ENCODE data around the gene ZBTB7C. TPM values are rescaled to one million over a fixed set of nuclear protein-coding genes. Genes with fewer than 3 reads are reported as not detected.
A peak's percentile ranks its signal among the peaks of the same experiment; 100 is the strongest.

The ZBTB7C gene
- polyA plus RNA-seq, 1 donor (not counting 4 experiments of a cell fraction or from before 2014, with no cell fraction given) = 0.58 TPM

DNA sequence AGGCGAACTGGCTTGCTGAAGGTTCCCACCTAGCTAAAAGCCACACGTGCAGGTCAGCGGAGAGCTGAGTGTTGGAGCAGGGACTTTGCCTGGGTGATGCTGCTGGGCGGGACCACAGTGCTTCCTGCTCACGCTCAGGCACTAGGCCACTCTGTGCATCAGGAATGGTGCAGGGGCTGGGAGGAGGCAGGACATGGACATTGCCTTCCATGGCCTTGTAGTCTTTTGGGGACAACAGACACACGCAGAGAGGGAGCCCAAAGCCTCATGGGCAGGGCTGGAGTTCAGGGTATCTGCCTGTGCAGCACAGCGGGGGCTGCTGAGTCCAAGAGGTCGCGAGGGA, 207.2 kb downstream of the ZBTB7C start:
- H3K4me1 ChIP-seq (ENCODE audit: control insufficient read depth, extremely low read depth, insufficient read depth, low read length) = peaks cover 27% of the 10 kb centered on the region
- no peak overlapping the region for H3K27ac ChIP-seq (ENCODE audit: control insufficient read depth, insufficient read depth, low read length)
- H3K9ac ChIP-seq (ENCODE audit: control insufficient read depth, extremely low read depth, insufficient read depth, low read length) = no peak overlapping the region
- FAIRE-seq (no peak), DNase-seq (ENCODE audit: low read depth, low spot score) (no peak)
- no peaks in the 10 kb centered on the region for H3K9me3 ChIP-seq (ENCODE audit: control insufficient read depth, low read depth, low read length)
- H3K4me2 ChIP-seq (ENCODE audit: control insufficient read depth, extremely low read depth, insufficient read depth, low read depth, low read length) = no peak overlapping the region
- H3K36me3 ChIP-seq (ENCODE audit: control insufficient read depth in 2 of 2, extremely low read depth in 1 of 2, insufficient read depth in 2 of 2, low read length in 2 of 2) = no peaks in the 10 kb centered on the region
- dilution Hi-C loops (cut with MboI; ENCODE audit: extremely low pct_ligation_motif_present, low sequenced_read_pairs) = no loop called here
- H3K4me3 ChIP-seq (ENCODE audit: control insufficient read depth in 2 of 3, extremely low read depth in 1 of 3, insufficient read depth in 2 of 3, low read depth in 1 of 3, low read length in 3 of 3) = no peak overlapping the region
- H2AFZ ChIP-seq (ENCODE audit: control insufficient read depth, low read length) = no peak overlapping the region
- H3K79me2 ChIP-seq (ENCODE audit: control insufficient read depth, insufficient read depth, low read length) = no peaks in the 10 kb centered on the region
- H3K27me3 ChIP-seq (ENCODE audit: control insufficient read depth, extremely low read depth, insufficient read depth, low read length) = no peaks in the 10 kb centered on the region
- TF ChIP-seq EZH2 (IDR thresholded peaks at IDR 0.05; ENCODE audit: low read length) = no peak
- TF ChIP-seq, protein P1, sequence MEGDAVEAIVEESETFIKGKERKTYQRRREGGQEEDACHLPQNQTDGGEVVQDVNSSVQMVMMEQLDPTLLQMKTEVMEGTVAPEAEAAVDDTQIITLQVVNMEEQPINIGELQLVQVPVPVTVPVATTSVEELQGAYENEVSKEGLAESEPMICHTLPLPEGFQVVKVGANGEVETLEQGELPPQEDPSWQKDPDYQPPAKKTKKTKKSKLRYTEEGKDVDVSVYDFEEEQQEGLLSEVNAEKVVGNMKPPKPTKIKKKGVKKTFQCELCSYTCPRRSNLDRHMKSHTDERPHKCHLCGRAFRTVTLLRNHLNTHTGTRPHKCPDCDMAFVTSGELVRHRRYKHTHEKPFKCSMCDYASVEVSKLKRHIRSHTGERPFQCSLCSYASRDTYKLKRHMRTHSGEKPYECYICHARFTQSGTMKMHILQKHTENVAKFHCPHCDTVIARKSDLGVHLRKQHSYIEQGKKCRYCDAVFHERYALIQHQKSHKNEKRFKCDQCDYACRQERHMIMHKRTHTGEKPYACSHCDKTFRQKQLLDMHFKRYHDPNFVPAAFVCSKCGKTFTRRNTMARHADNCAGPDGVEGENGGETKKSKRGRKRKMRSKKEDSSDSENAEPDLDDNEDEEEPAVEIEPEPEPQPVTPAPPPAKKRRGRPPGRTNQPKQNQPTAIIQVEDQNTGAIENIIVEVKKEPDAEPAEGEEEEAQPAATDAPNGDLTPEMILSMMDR (optimal IDR thresholded peaks at IDR 0.05 in 1 of 3, IDR thresholded peaks at IDR 0.05 in 1 of 3, conservative IDR thresholded peaks at IDR 0.05 in 1 of 3; ENCODE audit: extremely low read depth in 1 of 3, insufficient read depth in 2 of 3, low read length in 3 of 3) = no peak
- no peaks in the 10 kb centered on the region for H4K20me1 ChIP-seq (ENCODE audit: control insufficient read depth, extremely low read depth, insufficient read depth, low read length)
- no peaks in the 10 kb centered on the region for H3K9me1 ChIP-seq (ENCODE audit: control insufficient read depth, extremely low read depth, insufficient read depth, low read length)

DNA sequence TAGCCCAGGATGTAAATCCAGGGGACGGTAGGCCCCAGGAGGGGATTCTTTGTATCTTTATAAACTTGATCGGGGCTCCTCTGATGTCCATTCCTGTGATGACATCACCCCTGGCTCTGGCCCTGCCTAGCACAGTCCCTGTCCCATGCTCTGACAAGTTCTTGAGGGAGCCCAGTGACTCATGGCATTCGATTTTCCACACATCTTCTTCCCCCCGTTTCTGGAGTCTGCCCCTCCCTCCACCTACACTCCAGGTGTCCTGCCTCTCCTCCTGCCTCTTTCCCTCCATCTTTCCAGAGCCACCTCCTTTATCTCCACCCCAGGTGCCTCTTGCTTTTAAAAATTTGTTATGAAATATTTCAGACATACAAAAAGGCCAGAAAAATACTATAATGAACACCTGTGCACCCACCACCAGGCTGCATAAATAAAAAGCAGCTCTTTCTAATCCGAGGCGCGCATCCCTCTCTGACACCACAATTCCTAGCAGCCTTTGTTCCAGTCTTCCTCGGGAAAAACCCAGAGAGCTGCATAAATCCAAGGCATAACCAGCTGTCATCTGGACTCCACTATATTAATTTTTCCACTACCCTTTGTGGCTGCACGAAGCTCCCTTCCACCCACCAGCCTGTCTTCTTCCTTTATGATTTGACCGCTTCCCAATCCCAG, 207.7 kb downstream of the ZBTB7C start:
- Histone ChIP-seq H3K36me3 (ENCODE audit: control insufficient read depth in 2 of 2, extremely low read depth in 1 of 2, insufficient read depth in 2 of 2, low read length in 2 of 2) (no peaks in the 10 kb centered on the region), H3K4me1 (ENCODE audit: control insufficient read depth, extremely low read depth, insufficient read depth, low read length) (peaks cover 27% of the 10 kb centered on the region), H3K27me3 (ENCODE audit: control insufficient read depth, extremely low read depth, insufficient read depth, low read length) (no peaks in the 10 kb centered on the region), H4K20me1 (ENCODE audit: control insufficient read depth, extremely low read depth, insufficient read depth, low read length) (no peaks in the 10 kb centered on the region), H3K4me3 (ENCODE audit: control insufficient read depth in 2 of 3, extremely low read depth in 1 of 3, insufficient read depth in 2 of 3, low read depth in 1 of 3, low read length in 3 of 3) (no peak overlapping the region), H3K9me1 (ENCODE audit: control insufficient read depth, extremely low read depth, insufficient read depth, low read length) (no peaks in the 10 kb centered on the region), H2AFZ (ENCODE audit: control insufficient read depth, low read length) (no peak overlapping the region), H3K9ac (ENCODE audit: control insufficient read depth, extremely low read depth, insufficient read depth, low read length) (no peak overlapping the region), H3K9me3 (ENCODE audit: control insufficient read depth, low read depth, low read length) (no peaks in the 10 kb centered on the region), H3K79me2 (ENCODE audit: control insufficient read depth, insufficient read depth, low read length) (no peaks in the 10 kb centered on the region), H3K27ac (ENCODE audit: control insufficient read depth, insufficient read depth, low read length) (no peak overlapping the region), H3K4me2 (ENCODE audit: control insufficient read depth, extremely low read depth, insufficient read depth, low read depth, low read length) (no peak overlapping the region)
- dilution Hi-C loops (cut with MboI; ENCODE audit: extremely low pct_ligation_motif_present, low sequenced_read_pairs) = no loop called here
- FAIRE-seq (peak; percentile 9), DNase-seq (ENCODE audit: low read depth, low spot score) (no peak)
- TF ChIP-seq EZH2 (IDR thresholded peaks at IDR 0.05; ENCODE audit: low read length) = no peak
- TF ChIP-seq, protein P1 (optimal IDR thresholded peaks at IDR 0.05 in 1 of 3, IDR thresholded peaks at IDR 0.05 in 1 of 3, conservative IDR thresholded peaks at IDR 0.05 in 1 of 3; ENCODE audit: extremely low read depth in 1 of 3, insufficient read depth in 2 of 3, low read length in 3 of 3) = no peak
